Endometrial microvascular endothelial cells (primary cell): ENCODE data around the gene NSD2. TPM values are rescaled to one million over a fixed set of nuclear protein-coding genes. Genes with fewer than 3 reads are reported as not detected.
"Not testable (repeated sequence)": the region's sequence is repeated elsewhere in the genome, so short reads cannot be mapped to it uniquely, and the experiment has no call there.

Experiments used
- in situ Hi-C: cut with HindIII; loops from 2 replicates; pipeline ENCODE4 v1.10.0; 2017; ENCODE audit warnings: low sequenced_read_pairs, low pct_unique_long_range_greater_than_20kb; ENCODE audit errors: inconsistent ontology term
- total RNA-seq: library from RNA; depleted of rRNA; stranded (reverse); fragments of >200 nt; gene quantifications from one replicate; pipeline ENCODE4 v1.2.3, GENCODE V29; 2015; ENCODE audit errors: inconsistent ontology term

The NSD2 gene
- total RNA-seq, 1 donor from 2014 or later: 68.2 TPM

DNA sequence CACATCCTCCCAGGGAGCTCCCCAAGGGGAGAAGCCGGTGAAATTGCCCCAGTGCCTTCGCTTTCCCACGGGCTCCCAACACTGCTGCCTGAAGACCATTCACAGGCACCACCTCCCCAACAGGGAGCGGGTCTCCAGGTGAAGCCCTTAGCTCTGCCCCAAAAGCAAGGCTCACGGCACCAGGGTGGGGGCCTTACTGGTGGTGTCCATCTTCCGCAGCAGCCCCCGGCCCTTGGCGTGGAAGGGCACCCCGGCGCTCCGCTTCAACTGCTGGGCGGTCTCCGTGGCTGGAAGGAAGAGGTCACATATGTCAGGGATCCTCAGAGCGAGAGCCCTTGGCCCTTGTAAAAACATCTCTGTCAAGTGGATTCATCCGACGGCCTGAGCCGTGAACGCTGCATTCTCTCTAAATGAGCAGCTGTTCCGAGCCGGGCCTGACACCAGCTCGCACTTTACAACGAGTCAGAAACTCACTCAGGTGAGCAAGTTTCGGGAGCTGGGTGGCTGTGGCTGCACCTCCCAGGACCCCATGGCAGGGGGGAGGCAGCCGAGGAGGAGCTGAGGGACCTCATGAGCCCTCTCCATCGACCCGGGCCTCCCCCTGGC lies 116.6 kb downstream of the NSD2 start:
- in situ Hi-C loops: no loop called here

DNA sequence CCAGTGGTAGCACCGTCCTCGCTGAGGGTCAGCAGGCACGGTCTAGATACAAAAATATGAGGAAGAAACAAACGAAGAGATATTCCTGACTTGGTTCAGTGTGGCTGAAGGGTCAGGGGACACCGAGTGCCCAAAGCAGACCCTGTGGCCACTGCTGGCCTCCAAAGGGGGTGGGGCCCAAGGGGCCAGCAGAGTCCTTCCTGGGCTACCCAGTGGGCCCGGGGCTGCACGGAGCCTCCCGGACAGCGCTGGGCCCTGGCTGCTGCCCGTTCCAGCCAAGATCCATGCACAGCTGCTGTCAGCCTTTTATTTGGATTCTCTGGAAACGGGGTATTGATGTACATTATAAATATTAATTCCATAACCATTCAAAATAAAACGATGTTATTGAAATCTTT lies 117.1 kb downstream of the NSD2 start:
- in situ Hi-C loops: no loop called here

DNA sequence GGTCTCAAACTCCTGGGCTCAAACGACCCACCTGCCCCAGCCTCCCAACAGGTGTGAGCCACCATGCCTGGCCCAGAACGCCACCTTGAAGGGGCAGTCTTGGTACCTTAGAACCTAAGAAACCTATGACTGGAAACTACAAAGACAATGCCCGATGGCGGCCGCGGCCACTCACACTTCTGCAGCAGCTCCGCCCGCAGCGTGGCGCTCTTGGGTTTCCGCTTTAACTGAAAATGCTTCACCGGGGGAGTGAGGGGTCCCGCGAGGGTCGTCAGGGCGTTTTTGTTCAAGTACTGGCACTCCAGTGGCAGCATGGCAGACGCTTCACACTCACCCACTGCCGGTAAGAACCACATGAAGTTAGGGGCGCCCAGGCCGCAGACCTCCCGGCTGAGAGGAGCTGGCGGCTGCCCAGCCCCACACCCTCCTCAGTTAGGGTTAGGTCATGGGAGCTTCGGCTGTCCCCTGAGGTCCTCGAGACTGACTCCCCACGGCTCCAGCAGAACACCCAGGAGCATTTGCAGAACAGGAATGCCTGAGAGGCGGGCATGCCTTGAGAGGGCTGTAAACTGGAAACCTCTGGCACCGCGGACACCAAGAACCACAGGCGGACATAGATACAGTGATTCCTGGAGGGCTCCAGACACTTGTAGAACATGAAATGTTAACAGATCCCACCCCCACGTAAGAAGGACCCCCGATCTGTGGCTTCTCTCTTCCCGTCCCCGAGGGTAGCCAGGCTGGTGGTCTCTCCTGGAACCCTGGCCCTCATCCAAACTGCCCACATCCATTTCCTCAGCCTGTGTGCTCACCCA lies 118.5 kb downstream of the NSD2 start:
- in situ Hi-C loops: no loop called here

DNA sequence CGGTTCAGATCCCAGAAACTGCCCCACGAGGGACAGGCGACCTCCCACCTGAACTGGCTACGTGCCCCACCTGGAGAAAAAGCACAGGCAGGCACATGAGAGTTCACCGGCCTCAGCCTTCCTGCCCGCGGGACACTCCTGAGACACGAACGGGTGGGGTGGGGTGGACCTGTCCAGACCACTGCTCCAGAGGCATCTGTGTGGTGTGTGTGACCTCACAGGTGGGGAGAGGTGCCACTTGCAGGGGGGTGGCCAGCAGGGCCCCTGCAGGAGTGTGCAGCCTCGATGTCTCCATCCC lies 119.1 kb downstream of the NSD2 start:
- in situ Hi-C loops: no loop called here

DNA sequence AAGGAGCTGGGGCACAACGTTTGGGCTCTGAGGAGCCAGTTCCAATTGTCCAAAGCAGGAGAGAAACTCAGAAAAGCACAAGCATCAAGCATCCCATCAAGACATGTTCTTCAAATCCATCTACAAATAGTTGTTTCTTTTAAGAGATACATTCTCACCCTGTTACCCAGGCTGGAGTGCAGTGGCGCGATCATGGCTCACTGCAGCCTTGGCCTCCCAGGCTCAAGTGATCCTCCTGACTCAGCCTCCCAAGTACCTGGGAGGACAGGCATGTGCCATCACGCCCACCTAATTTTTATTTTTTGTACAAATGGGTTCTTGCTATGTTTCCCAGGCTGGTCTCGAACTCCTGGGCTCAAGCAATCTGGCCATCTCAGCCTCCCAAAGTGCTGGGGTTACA lies 119.5 kb downstream of the NSD2 start:
- in situ Hi-C loops: no loop called here

GRCh38 chr4:1991087-1991486 lies 119.9 kb downstream of the NSD2 start:
- in situ Hi-C loops: no loop called here

DNA sequence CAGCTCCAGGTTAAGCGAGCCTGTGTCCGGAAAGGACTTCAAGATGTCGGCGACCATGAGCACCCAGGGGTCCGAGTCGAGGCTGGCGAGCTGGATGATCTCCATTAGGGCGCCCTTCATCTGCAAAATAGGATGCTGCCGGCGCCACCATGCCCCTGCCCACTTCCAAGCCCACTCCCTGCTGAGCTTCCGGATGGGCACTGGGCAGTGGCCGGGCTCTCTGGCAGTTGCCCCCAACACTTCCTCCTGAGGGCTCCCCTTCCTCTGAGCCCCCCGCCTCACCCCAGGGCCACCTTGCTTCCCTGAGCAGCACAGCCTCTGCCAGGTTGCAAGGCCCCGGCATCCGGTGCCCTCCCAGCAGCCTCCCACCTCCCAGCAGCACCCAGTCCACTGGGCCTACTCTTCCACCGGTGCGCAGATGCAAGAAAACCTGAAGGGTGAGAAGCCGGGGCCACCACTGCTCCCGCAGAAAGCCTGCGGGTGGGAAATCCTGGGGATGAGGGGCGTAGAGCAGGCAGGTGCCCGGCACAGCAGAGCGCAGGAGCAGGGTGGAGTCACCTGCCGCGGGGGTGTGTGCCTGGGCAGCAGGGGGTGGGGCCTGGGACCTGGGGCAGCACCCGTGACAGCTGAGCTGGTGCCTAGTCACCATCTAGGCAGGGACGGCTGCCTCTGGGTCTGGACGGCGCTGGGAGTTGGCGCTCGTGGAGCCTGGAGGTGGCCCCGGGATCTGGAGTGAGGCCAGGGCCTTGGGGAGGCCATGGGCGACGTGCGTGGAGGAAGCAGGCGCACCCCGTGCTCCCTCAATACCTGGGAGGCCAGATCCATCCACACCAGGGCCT lies 120.6 kb downstream of the NSD2 start:
- in situ Hi-C loops: no loop called here

DNA sequence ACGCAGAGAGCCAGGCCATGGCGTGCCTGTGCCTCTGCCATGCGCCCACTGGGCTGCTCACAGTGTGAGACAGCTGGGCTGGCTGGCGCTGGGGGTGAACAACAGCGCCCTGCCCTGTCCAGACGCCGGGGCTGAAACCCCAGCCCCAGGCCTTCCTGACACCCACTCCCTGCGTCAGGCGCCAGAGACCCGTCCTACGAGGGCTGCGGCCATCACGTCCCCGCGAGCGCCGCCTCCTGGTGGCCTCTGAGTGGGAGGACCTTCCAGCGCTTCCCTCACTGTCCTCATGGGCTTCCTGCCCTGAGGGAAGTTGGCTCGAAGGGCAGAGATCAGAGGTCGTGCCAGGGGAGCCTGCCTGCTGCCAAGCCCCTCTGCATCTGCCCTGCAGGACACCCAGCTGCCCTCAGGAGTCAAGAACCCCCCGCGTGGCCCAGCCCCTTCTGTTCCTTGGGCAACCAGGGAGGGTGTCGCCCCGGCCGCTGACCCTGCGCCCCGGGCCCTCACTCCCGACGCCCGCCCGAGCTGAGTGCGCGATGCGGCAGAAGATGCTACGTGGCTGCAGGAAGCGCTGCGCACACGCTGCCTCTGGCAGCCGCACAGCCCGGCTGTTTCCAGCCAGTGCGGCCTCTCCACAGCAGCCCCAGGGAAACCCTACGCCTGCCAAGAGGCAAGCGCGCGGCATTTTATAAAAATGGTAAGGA lies 121.4 kb downstream of the NSD2 start:
- in situ Hi-C loops: no loop called here

DNA sequence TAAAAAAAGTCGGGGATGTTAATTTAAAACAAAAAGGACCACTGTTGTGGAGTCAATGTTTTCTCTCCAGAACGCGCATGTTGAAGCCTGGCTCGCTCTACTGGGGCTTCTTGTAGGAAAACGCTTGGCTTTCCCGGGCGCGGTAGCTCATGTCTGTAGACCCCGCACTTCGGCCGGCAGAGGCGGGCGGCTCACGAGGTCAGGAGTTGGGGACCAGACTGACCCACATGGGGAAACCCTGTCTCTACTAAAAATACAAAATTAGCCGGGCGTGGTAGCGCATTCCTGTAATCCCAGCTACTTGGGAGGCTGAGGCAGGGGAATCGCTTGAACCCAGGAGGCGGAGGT lies 122.0 kb downstream of the NSD2 start:
- in situ Hi-C loops: no loop called here

DNA sequence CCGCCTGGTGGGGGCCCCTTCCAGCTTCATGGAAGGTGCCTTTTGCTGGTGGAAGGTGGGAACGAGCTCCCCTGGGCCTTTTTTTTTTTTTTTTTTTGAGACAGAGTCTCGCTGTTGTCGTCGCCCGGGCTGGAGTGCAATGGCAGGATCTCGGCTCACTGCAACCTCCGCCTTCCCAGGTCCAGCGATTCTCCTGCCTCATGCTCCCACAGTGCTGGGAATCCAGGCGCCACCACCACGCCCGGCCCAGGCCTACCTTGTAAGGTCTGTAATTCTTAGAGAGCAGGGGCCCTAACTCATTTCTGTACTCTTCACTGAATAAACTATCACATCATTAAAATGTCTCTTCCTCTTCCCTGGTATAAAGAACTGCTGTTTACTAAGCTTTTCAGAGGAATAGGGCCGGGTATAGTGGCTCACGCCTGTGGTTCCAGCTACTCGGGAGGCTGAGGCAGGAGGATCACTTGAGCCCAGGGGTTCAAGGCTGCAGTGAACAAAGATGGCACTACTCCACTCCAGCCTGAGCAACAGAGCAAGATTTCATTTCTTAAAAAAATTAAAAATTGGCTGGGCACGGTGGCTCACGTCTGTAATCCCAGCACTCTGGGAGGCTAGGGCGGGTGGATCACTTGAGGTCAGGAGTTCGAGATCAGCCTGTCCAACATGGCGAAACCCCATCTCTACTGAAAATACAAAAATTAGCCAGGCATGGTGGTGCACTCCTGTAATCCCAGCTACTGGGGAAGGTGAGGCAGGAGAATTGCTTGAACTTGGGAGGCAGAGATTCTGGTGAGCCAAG lies 122.7 kb downstream of the NSD2 start:
- in situ Hi-C loops: not testable (repeated sequence)

GRCh38 chr4:1994938-1995337 lies 123.7 kb downstream of the NSD2 start:
- in situ Hi-C loops: no loop called here

- in situ Hi-C loops: no loop called here
Measured at GRCh38 chr4:1996866-1997611, 125.8 kb downstream of the NSD2 start.

DNA sequence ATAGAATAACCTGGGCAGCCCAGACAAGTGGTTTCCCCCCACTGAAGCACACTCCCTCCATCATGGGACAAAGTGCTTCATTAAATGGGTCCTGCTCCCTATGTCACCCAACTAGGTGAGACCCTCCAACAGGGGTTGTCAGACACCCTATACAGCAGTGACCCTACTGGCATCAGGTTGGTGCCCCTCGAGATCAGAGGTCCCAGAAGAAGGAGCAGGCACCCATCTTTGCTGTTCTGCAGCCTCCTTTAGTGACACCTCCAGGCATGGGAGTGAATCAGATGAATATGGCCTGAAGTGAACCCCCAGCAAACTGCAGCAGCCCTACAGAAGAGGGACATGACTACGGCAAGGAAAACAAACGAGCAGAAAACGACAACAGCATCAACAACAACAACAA lies 126.5 kb downstream of the NSD2 start:
- in situ Hi-C loops: no loop called here

GRCh38 chr4:1998296-1998695 lies 127.1 kb downstream of the NSD2 start:
- in situ Hi-C loops: no loop called here

DNA sequence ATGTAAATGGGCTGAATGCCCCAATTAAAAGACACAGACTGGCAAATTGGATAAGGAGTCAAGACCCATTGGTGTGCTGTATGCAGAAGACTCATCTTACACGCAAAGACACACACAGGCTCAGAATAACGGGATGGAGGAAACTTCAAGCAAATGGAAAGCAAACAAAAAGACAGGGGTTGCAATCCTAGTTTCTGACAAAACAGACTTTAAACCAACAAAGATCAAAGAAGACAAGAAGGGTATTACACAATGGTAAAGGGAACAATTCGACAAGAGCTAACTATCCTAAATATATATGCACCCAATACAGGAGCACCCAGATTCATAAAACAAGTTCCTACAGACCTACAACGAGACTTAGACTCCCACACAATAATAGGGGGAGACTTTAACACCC lies 128.1 kb downstream of the NSD2 start:
- in situ Hi-C loops: not testable (repeated sequence)

DNA sequence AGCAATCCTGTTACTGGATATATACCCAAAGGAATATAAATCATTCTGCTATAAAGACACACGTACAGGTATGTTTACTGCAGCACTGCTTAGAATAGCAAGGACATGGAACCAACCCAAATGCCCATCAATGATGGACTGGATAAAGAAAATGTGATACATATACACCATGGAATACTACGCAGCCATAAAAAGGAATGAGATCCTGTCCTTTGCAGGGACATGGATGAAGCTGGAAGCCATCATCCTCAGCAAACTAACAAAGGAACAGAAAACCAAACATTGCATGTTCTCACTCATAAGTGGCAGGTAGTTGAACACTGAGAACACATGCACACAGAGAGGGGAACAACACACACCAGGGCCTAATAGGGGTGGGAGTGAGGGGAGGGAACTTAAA lies 132.2 kb downstream of the NSD2 start:
- in situ Hi-C loops: not testable (repeated sequence)

- in situ Hi-C loops: no loop called here
Measured at GRCh38 chr4:2006367-2006766, 135.2 kb downstream of the NSD2 start.

- in situ Hi-C loops: no loop called here
Measured at GRCh38 chr4:2006956-2007653, 135.9 kb downstream of the NSD2 start.
